K562 (cell line): ENCODE data around the gene ANKRD1. TPM values are rescaled to one million over a fixed set of nuclear protein-coding genes. Genes with fewer than 3 reads are reported as not detected.

ENCODE experiments used
- ATAC-seq: fragments of 200-7000 bp; cut with Tn5 transposase; 3 replicates; pipeline ENCODE4 v1.9.1; 2020; ENCODE audit warnings: moderate library complexity
- BruUV-seq: library from RNA; stranded (reverse); fragments of 400-500 nt; replicated peaks from 2 replicates; lab custom pipeline; 2021; lab: Mats Ljungman, UMichigan
- CTCF ChIA-PET: fragments of 300-600 bp; formaldehyde crosslinking; extraction: SDS; loops from one replicate; lab custom pipeline; 2021; ENCODE audit warnings: low intra/inter-chr PET ratio; lab: Yijun Ruan, JAX
- POLR2A ChIA-PET: fragments of 300-600, 350-650 bp; sonication (Branson Sonifier 250); formaldehyde crosslinking; extraction: SDS; loops from one replicate; lab custom pipeline; 2021; ENCODE audit warnings: antibody characterized with exemption, inconsistent platforms; lab: Yijun Ruan, JAX
- DNase-seq, 4 experiments: peaks; one replicate each; pipeline versions ENCODE4 v3.0.0 to v3.0.0-alpha.2; 2011 to 2018; ENCODE audit warnings: low spot score in 3 of 4, mixed read lengths in 3 of 4; ENCODE audit errors: extremely low read depth in 1 of 4
- FAIRE-seq: peaks from 2 replicates; lab custom pipeline; 2011; peaks lifted over from hg19 to GRCh38; lab: Jason Lieb, UNC
- H2AFZ ChIP-seq: 2 replicates; pipeline ENCODE4 v1.6.0; 2011; ENCODE audit warnings: low read depth, low read length, control low read depth, inconsistent platforms
- H3K27ac ChIP-seq: fragments of 200-600 bp; 3 replicates; pipeline ENCODE4 v1.8.0; 2011; ENCODE audit warnings: low read depth, mild to moderate bottlenecking, control low read depth, inconsistent platforms, low read length, moderate library complexity, mixed read lengths; ENCODE audit errors: extremely low read depth
- H3K27me3 ChIP-seq, 2 experiments: fragments of 300-600 bp in 1 of 2; 2 replicates in 1 of 2; 3 replicates in 1 of 2; pipeline versions ENCODE4 v1.6.0 to v1.8.0; 2011; ENCODE audit warnings: inconsistent platforms in 2 of 2, low read length in 2 of 2, mild to moderate bottlenecking in 1 of 2, mixed read lengths in 1 of 2, moderate library complexity in 1 of 2; ENCODE audit not compliant: control insufficient read depth in 2 of 2, insufficient read depth in 2 of 2
- H3K36me3 ChIP-seq: fragments of 300-600 bp; 3 replicates; pipeline ENCODE4 v1.8.0; 2011; ENCODE audit warnings: mild to moderate bottlenecking, low read length, inconsistent platforms; ENCODE audit not compliant: control insufficient read depth, insufficient read depth
- H3K4me1 ChIP-seq, 2 experiments: fragments of 200-600 bp in 1 of 2; replicated peaks in 1 of 2; 2 replicates in 1 of 2; 3 replicates in 1 of 2; pipeline versions ENCODE4 v1.5.1 to v1.8.0; 2011; ENCODE audit warnings: inconsistent platforms in 2 of 2, low read length in 2 of 2, mild to moderate bottlenecking in 1 of 2, mixed read lengths in 1 of 2, moderate library complexity in 1 of 2; ENCODE audit not compliant: control insufficient read depth in 2 of 2, insufficient read depth in 2 of 2
- H3K4me2 ChIP-seq: 2 replicates; pipeline ENCODE4 v1.6.1; 2011; ENCODE audit warnings: low read length, control low read depth, inconsistent platforms, mixed read lengths; ENCODE audit not compliant: insufficient read depth
- H3K4me3 ChIP-seq: fragments of 200-600 bp; sonication (generic), shearing (Covaris generic); 2 replicates; pipeline ENCODE4 v1.5.1; 2016; ENCODE audit warnings: control low read depth, inconsistent platforms
- H3K79me2 ChIP-seq: fragments of 200-600 bp; 3 replicates; pipeline ENCODE4 v1.8.0; 2011; ENCODE audit warnings: low read length, inconsistent platforms; ENCODE audit not compliant: control insufficient read depth, insufficient read depth
- H3K9ac ChIP-seq, 2 experiments: 2 replicates each; pipeline versions ENCODE4 v1.6.0 to v1.6.1; 2011; ENCODE audit warnings: low read depth in 2 of 2, low read length in 2 of 2, control low read depth in 1 of 2, inconsistent platforms in 1 of 2, mild to moderate bottlenecking in 1 of 2, mixed read lengths in 1 of 2; ENCODE audit not compliant: insufficient read depth in 1 of 2
- H3K9me1 ChIP-seq: one replicate; pipeline ENCODE4 v1.6.0; 2011; ENCODE audit warnings: inconsistent platforms, mild to moderate bottlenecking, low read length, moderate library complexity; ENCODE audit not compliant: control insufficient read depth, insufficient read depth
- H3K9me3 ChIP-seq: replicated peaks from 2 replicates; pipeline ENCODE4 v1.5.1; 2011; ENCODE audit warnings: low read depth, low read length, inconsistent platforms; ENCODE audit not compliant: control insufficient read depth, insufficient read depth
- H4K20me1 ChIP-seq: replicated peaks from 2 replicates; pipeline ENCODE4 v1.6.1; 2011; ENCODE audit warnings: low read length, inconsistent platforms, mixed read lengths; ENCODE audit not compliant: control insufficient read depth, insufficient read depth
- WGBS: fragments of 100-300 bp; shearing (Covaris generic); methylation state at CpG from one replicate; pipeline ENCODE4 v1.1.6; 2016; ENCODE audit warnings: low coverage, mixed read lengths; ENCODE audit not compliant: insufficient coverage; ENCODE audit errors: missing lambda C conversion rate; 5-methylcytosine and 5-hydroxymethylcytosine counted together
- in situ Hi-C: fragments of 300-500 bp; cut with MboI; formaldehyde crosslinking; loops from 4 replicates; pipeline ENCODE4 v1.15.0; 2018; ENCODE audit warnings: inconsistent platforms, mixed read lengths
- intact Hi-C: fragments of 100-400 bp; cut with micrococcal nuclease; formaldehyde crosslinking; loops from 2 replicates; pipeline ENCODE4 v1.14.2; 2022
- polyA plus RNA-seq, 8 experiments: library from polyadenylated mRNA; depleted of rRNA in 4 of 8; stranded (reverse) in 5 of 8; unstranded in 3 of 8; fragments of >200 nt; fragmentation: Nextera tagmentation in 2 of 8; fragmentation: Illumina TruSeq in 1 of 8; extraction: Ambion mirVana in 2 of 8; extraction: Trizol in 1 of 8; gene quantifications; 2 replicates each; pipeline versions ENCODE4 v1.2.1 to v1.2.3, GENCODE V29; 2011 to 2014; ENCODE audit warnings: inconsistent platforms in 1 of 8, missing spikeins in 1 of 8
- total RNA-seq, 7 experiments: library from RNA; depleted of rRNA in 6 of 7; stranded (reverse); fragments of >200 nt in 6 of 7; fragmentation: Illumina TruSeq in 2 of 7; extraction: Trizol in 2 of 7; gene quantifications; 2 replicates each; pipeline versions ENCODE4 v1.2.1 to v1.2.3, GENCODE V29; 2011 to 2021; ENCODE audit warnings: low replicate concordance in 1 of 7
- TF ChIP-seq, protein P1 (sequence below): fragments of 200-800 bp; sonication (Bioruptor generic); IDR thresholded peaks from 2 replicates; pipeline ENCODE4 v1.6.1; 2016; ENCODE audit warnings: missing genetic modification characterization, missing compliant biosample characterization

Gene ANKRD1
- total and polyA plus RNA-seq, 9 of the 15 experiments (the other 6 are each of a cell fraction or from before 2014, with no cell fraction given) = not detected

DNA sequence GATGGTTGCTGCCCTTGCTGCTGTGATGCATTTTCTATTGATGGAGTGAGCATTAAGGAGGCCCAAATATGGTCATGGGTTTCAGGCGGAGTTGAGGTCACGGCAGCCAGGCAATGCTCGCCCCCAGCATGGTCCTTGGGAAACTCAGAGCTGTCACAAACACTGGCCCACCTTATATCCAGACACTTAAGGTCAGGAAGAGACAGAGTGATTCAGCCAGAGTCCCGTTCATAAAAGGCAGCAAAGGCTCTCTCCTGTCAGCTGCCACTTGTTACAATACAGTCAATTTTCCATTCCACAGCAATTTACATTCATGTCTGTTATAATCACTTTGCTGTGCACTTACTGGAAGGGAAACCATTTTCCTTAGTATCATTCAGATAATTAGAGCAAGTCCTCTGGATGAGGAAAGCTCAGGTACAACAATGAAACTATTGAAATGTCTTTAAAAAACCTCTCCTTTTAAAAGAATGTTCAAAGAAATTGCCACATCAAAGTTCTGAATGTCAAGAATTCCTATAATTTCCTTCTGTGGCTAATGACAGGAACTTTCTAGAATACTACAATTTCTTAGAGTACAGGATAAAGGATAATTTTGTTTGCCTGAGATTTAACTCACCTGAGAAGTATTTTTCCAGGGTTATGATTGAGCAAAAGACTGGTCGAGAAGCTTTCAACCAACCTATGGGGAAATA lies 14.8 kb upstream of the ANKRD1 start:
- Histone ChIP-seq H3K27me3 (no peaks in the 10 kb centered on the region; a peak in 2 of 5 replicates), H3K79me2 (no peaks in the 10 kb centered on the region), H3K36me3 (no peaks in the 10 kb centered on the region), H2AFZ (no peak overlapping the region), H3K4me3 (no peak overlapping the region), H3K4me1 (no peaks in the 10 kb centered on the region; a peak in 1 of 5 replicates), H4K20me1 (no peaks in the 10 kb centered on the region), H3K9me3 (no peaks in the 10 kb centered on the region), H3K9me1 (no peaks in the 10 kb centered on the region), H3K9ac (no peak overlapping the region), H3K27ac (no peak overlapping the region), H3K4me2 (no peak overlapping the region)
- BruUV-seq = no TSS peak
- in situ Hi-C loops (no loop called here), intact Hi-C loops (no loop called here)
- FAIRE-seq = no peak
- TF ChIP-seq, protein P1, sequence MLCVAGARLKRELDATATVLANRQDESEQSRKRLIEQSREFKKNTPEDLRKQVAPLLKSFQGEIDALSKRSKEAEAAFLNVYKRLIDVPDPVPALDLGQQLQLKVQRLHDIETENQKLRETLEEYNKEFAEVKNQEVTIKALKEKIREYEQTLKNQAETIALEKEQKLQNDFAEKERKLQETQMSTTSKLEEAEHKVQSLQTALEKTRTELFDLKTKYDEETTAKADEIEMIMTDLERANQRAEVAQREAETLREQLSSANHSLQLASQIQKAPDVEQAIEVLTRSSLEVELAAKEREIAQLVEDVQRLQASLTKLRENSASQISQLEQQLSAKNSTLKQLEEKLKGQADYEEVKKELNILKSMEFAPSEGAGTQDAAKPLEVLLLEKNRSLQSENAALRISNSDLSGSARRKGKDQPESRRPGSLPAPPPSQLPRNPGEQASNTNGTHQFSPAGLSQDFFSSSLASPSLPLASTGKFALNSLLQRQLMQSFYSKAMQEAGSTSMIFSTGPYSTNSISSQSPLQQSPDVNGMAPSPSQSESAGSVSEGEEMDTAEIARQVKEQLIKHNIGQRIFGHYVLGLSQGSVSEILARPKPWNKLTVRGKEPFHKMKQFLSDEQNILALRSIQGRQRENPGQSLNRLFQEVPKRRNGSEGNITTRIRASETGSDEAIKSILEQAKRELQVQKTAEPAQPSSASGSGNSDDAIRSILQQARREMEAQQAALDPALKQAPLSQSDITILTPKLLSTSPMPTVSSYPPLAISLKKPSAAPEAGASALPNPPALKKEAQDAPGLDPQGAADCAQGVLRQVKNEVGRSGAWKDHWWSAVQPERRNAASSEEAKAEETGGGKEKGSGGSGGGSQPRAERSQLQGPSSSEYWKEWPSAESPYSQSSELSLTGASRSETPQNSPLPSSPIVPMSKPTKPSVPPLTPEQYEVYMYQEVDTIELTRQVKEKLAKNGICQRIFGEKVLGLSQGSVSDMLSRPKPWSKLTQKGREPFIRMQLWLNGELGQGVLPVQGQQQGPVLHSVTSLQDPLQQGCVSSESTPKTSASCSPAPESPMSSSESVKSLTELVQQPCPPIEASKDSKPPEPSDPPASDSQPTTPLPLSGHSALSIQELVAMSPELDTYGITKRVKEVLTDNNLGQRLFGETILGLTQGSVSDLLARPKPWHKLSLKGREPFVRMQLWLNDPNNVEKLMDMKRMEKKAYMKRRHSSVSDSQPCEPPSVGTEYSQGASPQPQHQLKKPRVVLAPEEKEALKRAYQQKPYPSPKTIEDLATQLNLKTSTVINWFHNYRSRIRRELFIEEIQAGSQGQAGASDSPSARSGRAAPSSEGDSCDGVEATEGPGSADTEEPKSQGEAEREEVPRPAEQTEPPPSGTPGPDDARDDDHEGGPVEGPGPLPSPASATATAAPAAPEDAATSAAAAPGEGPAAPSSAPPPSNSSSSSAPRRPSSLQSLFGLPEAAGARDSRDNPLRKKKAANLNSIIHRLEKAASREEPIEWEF (CRISPR knock-in tag) = no peak
- ChIA-PET POLR2A (no interaction called here), CTCF (no interaction called here)
- DNase-seq = no peak
- no peak for ATAC-seq
- WGBS = 0% methylated on average over 5 of the region's 5 CpGs
